Measurements from ENCODE around the gene TRIM14.

DNA sequence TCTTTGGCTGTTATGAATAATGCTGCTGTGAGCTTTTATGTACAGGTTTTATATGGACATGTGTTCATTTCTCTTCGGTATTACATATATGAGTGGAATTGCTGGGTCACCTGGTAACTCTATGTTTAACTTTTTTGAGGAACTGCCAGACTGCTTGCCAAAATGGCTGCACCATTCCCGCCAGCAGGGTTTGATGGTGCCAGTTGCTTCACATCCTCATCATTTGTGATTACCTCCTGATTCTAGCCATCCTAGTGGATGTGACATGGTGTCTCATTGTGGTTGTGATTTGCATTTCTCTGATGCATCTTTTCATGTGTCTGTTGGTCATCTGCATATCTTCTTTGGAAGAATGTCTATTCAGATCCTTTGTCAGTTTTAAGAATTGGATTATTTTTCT lies 51.8 kb downstream of the TRIM14 start:
- TF ChIP-seq, protein P1, sequence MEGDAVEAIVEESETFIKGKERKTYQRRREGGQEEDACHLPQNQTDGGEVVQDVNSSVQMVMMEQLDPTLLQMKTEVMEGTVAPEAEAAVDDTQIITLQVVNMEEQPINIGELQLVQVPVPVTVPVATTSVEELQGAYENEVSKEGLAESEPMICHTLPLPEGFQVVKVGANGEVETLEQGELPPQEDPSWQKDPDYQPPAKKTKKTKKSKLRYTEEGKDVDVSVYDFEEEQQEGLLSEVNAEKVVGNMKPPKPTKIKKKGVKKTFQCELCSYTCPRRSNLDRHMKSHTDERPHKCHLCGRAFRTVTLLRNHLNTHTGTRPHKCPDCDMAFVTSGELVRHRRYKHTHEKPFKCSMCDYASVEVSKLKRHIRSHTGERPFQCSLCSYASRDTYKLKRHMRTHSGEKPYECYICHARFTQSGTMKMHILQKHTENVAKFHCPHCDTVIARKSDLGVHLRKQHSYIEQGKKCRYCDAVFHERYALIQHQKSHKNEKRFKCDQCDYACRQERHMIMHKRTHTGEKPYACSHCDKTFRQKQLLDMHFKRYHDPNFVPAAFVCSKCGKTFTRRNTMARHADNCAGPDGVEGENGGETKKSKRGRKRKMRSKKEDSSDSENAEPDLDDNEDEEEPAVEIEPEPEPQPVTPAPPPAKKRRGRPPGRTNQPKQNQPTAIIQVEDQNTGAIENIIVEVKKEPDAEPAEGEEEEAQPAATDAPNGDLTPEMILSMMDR (IDR thresholded peaks at IDR 0.05) = no peak
- TF ChIP-seq POLR2A (IDR thresholded peaks at IDR 0.05) (no peak), EP300 (IDR thresholded peaks at IDR 0.05) (no peak)
